ENCODE data around the gene PSTK. TPM values are rescaled to one million over a fixed set of nuclear protein-coding genes. Genes with fewer than 3 reads are reported as not detected.

The PSTK gene
- total RNA-seq, 1 donor = 3.6 TPM

GRCh38 chr10:123013456-123014419 lies 33.5 kb downstream of the PSTK start:
- H4K20me1 ChIP-seq (ENCODE audit: insufficient read depth, low read length) = no peaks in the 10 kb centered on the region
- no peak overlapping the region for H2AFZ ChIP-seq (ENCODE audit: low read length)
- no peaks in the 10 kb centered on the region for H3K79me2 ChIP-seq (ENCODE audit: insufficient read depth, low read length)
- no peaks in the 10 kb centered on the region for H3K36me3 ChIP-seq (ENCODE audit: insufficient read depth, low read length)
- no peaks in the 10 kb centered on the region for H3K27me3 ChIP-seq (ENCODE audit: insufficient read depth, low read length)
- no peak for TF ChIP-seq CTCF (IDR thresholded peaks at IDR 0.05; ENCODE audit: extremely low read depth, low read depth, low read length)
- H3K27ac ChIP-seq (ENCODE audit: low read depth, low read length) = no peak overlapping the region
- DNase-seq (ENCODE audit: insufficient read length, low spot score, missing footprints) = no peak
- no peaks in the 10 kb centered on the region for H3K9me3 ChIP-seq (ENCODE audit: low read depth, low read length)
- no peak overlapping the region for H3K4me3 ChIP-seq (ENCODE audit: insufficient read depth, low read length)
- no peak overlapping the region for H3K4me2 ChIP-seq (ENCODE audit: insufficient read depth, low read length)
- H3K4me1 ChIP-seq (ENCODE audit: insufficient read depth, low read length) = peaks cover 7% of the 10 kb centered on the region

GRCh38 chr10:123014772-123015171 lies 34.6 kb downstream of the PSTK start:
- no peak for DNase-seq (ENCODE audit: insufficient read length, low spot score, missing footprints)
- H3K4me3 ChIP-seq (ENCODE audit: insufficient read depth, low read length) = no peak overlapping the region

GRCh38 chr10:123016228-123016627 lies 36.0 kb downstream of the PSTK start:
- no peak for TF ChIP-seq CTCF (IDR thresholded peaks at IDR 0.05; ENCODE audit: extremely low read depth, low read depth, low read length)
- Histone ChIP-seq H3K4me2 (ENCODE audit: insufficient read depth, low read length) (no peak overlapping the region), H3K4me1 (ENCODE audit: insufficient read depth, low read length) (no peaks in the 10 kb centered on the region), H3K79me2 (ENCODE audit: insufficient read depth, low read length) (no peaks in the 10 kb centered on the region), H3K27me3 (ENCODE audit: insufficient read depth, low read length) (no peaks in the 10 kb centered on the region), H3K36me3 (ENCODE audit: insufficient read depth, low read length) (no peaks in the 10 kb centered on the region), H3K4me3 (ENCODE audit: insufficient read depth, low read length) (no peak overlapping the region), H3K27ac (ENCODE audit: low read depth, low read length) (no peak overlapping the region), H4K20me1 (ENCODE audit: insufficient read depth, low read length) (no peaks in the 10 kb centered on the region), H2AFZ (ENCODE audit: low read length) (no peak overlapping the region), H3K9me3 (ENCODE audit: low read depth, low read length) (no peaks in the 10 kb centered on the region)
- no peak for DNase-seq (ENCODE audit: insufficient read length, low spot score, missing footprints)

More at GRCh38 chr10:123014772-123015171, 34.6 kb downstream of the PSTK start:
- no peak for TF ChIP-seq CTCF (IDR thresholded peaks at IDR 0.05; ENCODE audit: extremely low read depth, low read depth, low read length)
- H3K27ac ChIP-seq (ENCODE audit: low read depth, low read length) = no peak overlapping the region
- H2AFZ ChIP-seq (ENCODE audit: low read length) = no peak overlapping the region
- H3K36me3 ChIP-seq (ENCODE audit: insufficient read depth, low read length) = no peaks in the 10 kb centered on the region
- H3K79me2 ChIP-seq (ENCODE audit: insufficient read depth, low read length) = no peaks in the 10 kb centered on the region
- no peaks in the 10 kb centered on the region for H3K9me3 ChIP-seq (ENCODE audit: low read depth, low read length)
- H3K27me3 ChIP-seq (ENCODE audit: insufficient read depth, low read length) = no peaks in the 10 kb centered on the region
- H3K4me1 ChIP-seq (ENCODE audit: insufficient read depth, low read length) = peaks cover under 1% of the 10 kb centered on the region
- H4K20me1 ChIP-seq (ENCODE audit: insufficient read depth, low read length) = no peaks in the 10 kb centered on the region
- H3K4me2 ChIP-seq (ENCODE audit: insufficient read depth, low read length) = no peak overlapping the region

- Histone ChIP-seq H3K79me2 (ENCODE audit: insufficient read depth, low read length) (no peaks in the 10 kb centered on the region), H3K4me3 (ENCODE audit: insufficient read depth, low read length) (no peak overlapping the region), H3K9me3 (ENCODE audit: low read depth, low read length) (no peaks in the 10 kb centered on the region), H3K36me3 (ENCODE audit: insufficient read depth, low read length) (no peaks in the 10 kb centered on the region), H3K4me2 (ENCODE audit: insufficient read depth, low read length) (no peak overlapping the region), H4K20me1 (ENCODE audit: insufficient read depth, low read length) (no peaks in the 10 kb centered on the region), H3K4me1 (ENCODE audit: insufficient read depth, low read length) (no peaks in the 10 kb centered on the region), H3K27me3 (ENCODE audit: insufficient read depth, low read length) (no peaks in the 10 kb centered on the region), H3K27ac (ENCODE audit: low read depth, low read length) (no peak overlapping the region), H2AFZ (ENCODE audit: low read length) (no peak overlapping the region)
- DNase-seq (ENCODE audit: insufficient read length, low spot score, missing footprints) = no peak
- no peak for TF ChIP-seq CTCF (IDR thresholded peaks at IDR 0.05; ENCODE audit: extremely low read depth, low read depth, low read length)
Observed at GRCh38 chr10:123017421-123018165, 37.4 kb downstream of the PSTK start.

All from osteoblast (primary cell).